Measurements from ENCODE around the gene KRCC1. TPM values are rescaled to one million over a fixed set of nuclear protein-coding genes. Genes with fewer than 3 reads are reported as not detected.

Gene KRCC1
- total and polyA plus RNA-seq, 8 donors = 8.3 to 21.2 (median 10.6) TPM

DNA sequence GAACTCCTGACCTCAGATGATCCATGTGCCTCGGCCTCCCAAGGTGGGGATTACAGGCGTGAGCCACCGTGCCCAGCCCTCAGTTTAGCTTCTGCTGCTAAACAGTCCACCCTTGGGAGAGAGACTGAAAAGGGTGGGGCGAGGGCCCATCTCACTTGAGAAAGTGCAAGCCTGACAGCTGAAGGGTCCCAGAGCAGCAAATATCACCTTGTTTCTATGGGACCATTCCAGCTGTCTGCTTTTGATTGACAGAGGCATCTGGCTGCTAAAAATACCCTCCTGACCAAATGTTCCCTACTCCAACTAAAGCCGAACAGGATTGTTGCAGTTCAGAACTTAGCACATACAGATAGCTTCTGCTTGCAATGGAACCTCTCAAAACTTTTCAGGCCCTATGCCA lies 11.6 kb upstream of the KRCC1 start:
- TF ChIP-seq, protein P1, sequence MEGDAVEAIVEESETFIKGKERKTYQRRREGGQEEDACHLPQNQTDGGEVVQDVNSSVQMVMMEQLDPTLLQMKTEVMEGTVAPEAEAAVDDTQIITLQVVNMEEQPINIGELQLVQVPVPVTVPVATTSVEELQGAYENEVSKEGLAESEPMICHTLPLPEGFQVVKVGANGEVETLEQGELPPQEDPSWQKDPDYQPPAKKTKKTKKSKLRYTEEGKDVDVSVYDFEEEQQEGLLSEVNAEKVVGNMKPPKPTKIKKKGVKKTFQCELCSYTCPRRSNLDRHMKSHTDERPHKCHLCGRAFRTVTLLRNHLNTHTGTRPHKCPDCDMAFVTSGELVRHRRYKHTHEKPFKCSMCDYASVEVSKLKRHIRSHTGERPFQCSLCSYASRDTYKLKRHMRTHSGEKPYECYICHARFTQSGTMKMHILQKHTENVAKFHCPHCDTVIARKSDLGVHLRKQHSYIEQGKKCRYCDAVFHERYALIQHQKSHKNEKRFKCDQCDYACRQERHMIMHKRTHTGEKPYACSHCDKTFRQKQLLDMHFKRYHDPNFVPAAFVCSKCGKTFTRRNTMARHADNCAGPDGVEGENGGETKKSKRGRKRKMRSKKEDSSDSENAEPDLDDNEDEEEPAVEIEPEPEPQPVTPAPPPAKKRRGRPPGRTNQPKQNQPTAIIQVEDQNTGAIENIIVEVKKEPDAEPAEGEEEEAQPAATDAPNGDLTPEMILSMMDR (IDR thresholded peaks at IDR 0.05) = no peak
- Histone ChIP-seq H3K9me3 (no peaks in the 10 kb centered on the region), H3K27me3 (no peaks in the 10 kb centered on the region), H3K36me3 (no peaks in the 10 kb centered on the region), H3K4me3 (no peak overlapping the region), H3K27ac (no peak overlapping the region), H3K4me1 (no peaks in the 10 kb centered on the region)
- intact Hi-C loops (cut with DNase I) = no loop called here
- no peak for DNase-seq
- ATAC-seq = no peak
- WGBS, 2 donors = 84 to 90% methylated on average over 5 of the region's 5 CpGs
- FAIRE-seq = no peak

DNA sequence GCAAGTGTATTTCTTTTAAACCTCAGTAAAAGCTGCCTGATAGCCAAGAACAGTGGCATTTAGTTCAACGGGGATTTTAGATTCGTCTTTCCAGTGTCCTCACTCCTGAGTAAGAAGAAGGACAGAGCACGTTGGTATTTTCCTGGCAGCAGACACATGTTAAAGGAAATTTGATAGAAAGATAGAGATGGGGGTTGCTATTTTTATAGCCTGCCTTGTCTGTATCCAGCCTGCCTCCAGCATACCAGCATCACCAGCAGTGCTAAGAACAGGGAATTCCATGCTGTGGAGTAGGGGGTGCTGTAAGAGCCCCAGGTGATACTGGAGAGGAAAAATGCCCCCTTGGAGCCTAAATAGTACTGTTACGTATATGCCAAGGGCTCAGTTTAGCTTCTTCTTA lies 11.0 kb upstream of the KRCC1 start:
- DNase-seq = no peak
- Histone ChIP-seq H3K27ac (no peak overlapping the region), H3K4me1 (no peaks in the 10 kb centered on the region), H3K36me3 (no peaks in the 10 kb centered on the region), H3K27me3 (no peaks in the 10 kb centered on the region), H3K9me3 (no peaks in the 10 kb centered on the region), H3K4me3 (no peak overlapping the region)
- ATAC-seq = no peak
- 54 to 59% methylated on average over 4 of the region's 4 CpGs for WGBS, 2 donors
- TF ChIP-seq, protein P1 (IDR thresholded peaks at IDR 0.05) = no peak
- no peak for FAIRE-seq
- intact Hi-C loops (cut with DNase I) = no loop called here

DNA sequence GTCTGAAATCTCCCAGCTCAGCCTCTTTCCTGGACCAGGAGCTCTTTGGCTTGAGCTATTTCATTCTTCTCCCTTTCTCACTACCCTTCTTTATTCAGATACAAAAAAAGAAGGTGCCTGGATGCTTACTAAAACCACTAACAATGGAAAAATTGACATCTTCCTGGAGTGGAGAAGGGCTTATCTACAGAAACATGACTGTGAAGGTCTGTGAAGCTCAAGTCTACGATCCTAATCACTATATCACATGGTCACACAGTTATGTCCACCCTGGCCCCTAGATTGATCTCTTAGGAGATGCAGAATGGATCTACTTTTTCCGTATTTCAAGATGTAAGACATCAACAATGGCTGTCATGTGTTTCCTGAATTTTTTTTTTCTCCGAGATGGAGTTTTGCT lies 5.7 kb upstream of the KRCC1 start:
- TF ChIP-seq, protein P1 (IDR thresholded peaks at IDR 0.05) = no peak
- 84 to 88% methylated on average over 3 of the region's 3 CpGs for WGBS, 2 donors
- no peak for ATAC-seq
- no peaks in the 10 kb centered on the region for H3K4me1 ChIP-seq
- H3K36me3 ChIP-seq = no peaks in the 10 kb centered on the region
- no peak overlapping the region for H3K4me3 ChIP-seq
- FAIRE-seq = no peak
- no peak for DNase-seq
- no peak overlapping the region for H3K27ac ChIP-seq
- intact Hi-C loops (cut with DNase I) = loop anchor here in 2 of 3 donors (5.0 kb wide), 1 partner anchor 101 kb away; no protein-coding TSS in a partner anchor
- no peaks in the 10 kb centered on the region for H3K9me3 ChIP-seq
- H3K27me3 ChIP-seq = no peaks in the 10 kb centered on the region

DNA sequence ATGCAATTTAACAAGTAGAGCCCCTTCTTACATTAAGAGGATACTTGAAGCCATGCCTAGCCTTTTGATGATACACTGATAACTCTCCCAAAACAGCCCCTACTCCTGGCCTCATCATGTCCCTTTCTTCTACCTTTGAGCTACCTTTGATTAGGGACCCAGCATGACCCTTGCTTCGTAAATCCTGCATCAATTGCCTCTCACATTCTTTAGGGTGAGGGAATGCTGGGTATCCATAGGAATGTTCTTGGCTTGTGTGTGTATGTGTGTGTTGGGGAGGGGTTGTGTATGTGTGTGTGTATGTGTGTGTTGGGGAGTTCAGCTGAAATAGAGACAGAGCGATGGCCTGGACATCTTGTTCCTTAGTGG lies 5.3 kb upstream of the KRCC1 start:
- H3K4me1 ChIP-seq = no peaks in the 10 kb centered on the region
- no peak overlapping the region for H3K27ac ChIP-seq
- no peaks in the 10 kb centered on the region for H3K27me3 ChIP-seq
- intact Hi-C loops (cut with DNase I) = loop anchor here in 2 of 3 donors (5.0 kb wide), 1 partner anchor 101 kb away; no protein-coding TSS in a partner anchor
- H3K4me3 ChIP-seq = no peak overlapping the region
- TF ChIP-seq, protein P1 (IDR thresholded peaks at IDR 0.05) = no peak
- no peak for DNase-seq
- no peaks in the 10 kb centered on the region for H3K36me3 ChIP-seq
- ATAC-seq = no peak
- WGBS, 2 donors = 55 to 77% methylated on average over 2 of the region's 2 CpGs
- FAIRE-seq = no peak
- H3K9me3 ChIP-seq = no peaks in the 10 kb centered on the region

DNA sequence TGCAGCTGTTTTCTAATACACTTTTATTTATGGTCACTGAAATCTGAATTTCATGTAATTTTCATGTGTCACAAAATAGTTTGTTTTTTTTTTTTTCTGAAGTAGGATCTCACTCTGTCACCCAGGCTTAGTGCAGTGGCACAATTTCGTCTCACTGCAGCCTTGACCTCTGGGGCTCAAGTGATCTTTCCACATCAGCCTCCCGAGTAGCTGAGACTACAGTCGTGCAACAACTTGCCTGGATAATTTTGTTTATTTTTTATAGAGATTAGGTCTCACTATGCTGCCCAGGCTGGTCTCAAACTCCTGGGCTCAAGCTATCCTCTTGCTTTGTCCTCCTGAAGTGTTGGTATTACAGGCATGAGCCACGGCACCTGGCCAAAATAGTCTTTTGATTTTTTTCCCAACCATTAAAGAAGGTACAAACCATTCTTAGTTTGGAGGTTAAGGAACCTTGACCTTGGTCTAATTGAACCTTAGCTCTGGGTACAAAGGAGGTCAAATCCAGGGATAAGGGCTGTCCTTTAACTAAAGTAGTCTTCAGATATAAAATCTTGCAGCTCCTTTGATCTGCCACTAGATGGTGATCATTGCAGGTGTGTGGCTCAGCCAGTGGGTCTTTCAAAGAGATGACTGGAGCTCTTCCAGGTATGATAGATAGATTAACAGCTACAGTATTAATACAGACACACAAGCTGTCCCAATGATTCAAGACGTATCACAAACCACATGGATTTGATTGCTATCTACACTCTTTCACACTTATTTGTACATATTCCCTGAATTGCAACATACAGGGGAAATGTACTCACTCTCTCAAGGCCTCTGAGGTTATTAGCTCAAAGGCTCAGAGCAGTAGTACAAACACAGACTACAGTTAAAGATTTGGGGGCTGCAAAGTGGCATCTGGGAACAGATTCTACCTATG lies 4.7 kb upstream of the KRCC1 start:
- Histone ChIP-seq H3K27ac (no peak overlapping the region), H3K36me3 (no peaks in the 10 kb centered on the region), H3K4me1 (no peaks in the 10 kb centered on the region), H3K9me3 (no peaks in the 10 kb centered on the region), H3K27me3 (no peaks in the 10 kb centered on the region), H3K4me3 (no peak overlapping the region)
- DNase-seq (no peak), FAIRE-seq (no peak), ATAC-seq (peak in 3 of 4 donors; percentile 51 to 61 (median 54))
- TF ChIP-seq, protein P1 (IDR thresholded peaks at IDR 0.05) = peak; percentile 41 to 69 (median 59)
- intact Hi-C loops (cut with DNase I) = loop anchor here in 2 of 3 donors (5.0 kb wide), 1 partner anchor 102 kb away; no protein-coding TSS in a partner anchor
- WGBS, 2 donors = 23 to 25% methylated on average over 5 of the region's 5 CpGs
